BLaER1 (cell line): ENCODE measurements around the gene PGLYRP4.
"Not testable (repeated sequence)": the region's sequence is repeated elsewhere in the genome, so short reads cannot be mapped to it uniquely, and the experiment has no call there.

Source experiments
- H3K27ac ChIP-seq: shearing (Covaris generic); formaldehyde crosslinking; 2 replicates; pipeline ENCODE4 v1.8.1; 2022
- H3K27me3 ChIP-seq: shearing (Covaris generic); formaldehyde crosslinking; 2 replicates; pipeline ENCODE4 v1.8.1; 2022
- H3K36me3 ChIP-seq: shearing (Covaris generic); formaldehyde crosslinking; 2 replicates; pipeline ENCODE4 v1.8.1; 2022
- H3K4me1 ChIP-seq: shearing (Covaris generic); formaldehyde crosslinking; 2 replicates; pipeline ENCODE4 v1.8.1; 2022
- H3K4me2 ChIP-seq: shearing (Covaris generic); formaldehyde crosslinking; 2 replicates; pipeline ENCODE4 v1.8.1; 2022
- H3K4me3 ChIP-seq: shearing (Covaris generic); formaldehyde crosslinking; 2 replicates; pipeline ENCODE4 v1.8.1; 2022
- H3K9ac ChIP-seq: shearing (Covaris generic); formaldehyde crosslinking; 2 replicates; pipeline ENCODE4 v1.8.1; 2022
- H3K9me3 ChIP-seq: shearing (Covaris generic); formaldehyde crosslinking; 2 replicates; pipeline ENCODE4 v1.8.1; 2022
- H4K20me1 ChIP-seq: shearing (Covaris generic); formaldehyde crosslinking; 2 replicates; pipeline ENCODE4 v1.8.1; 2022
- Cebpa-rat ChIP-seq: shearing (Covaris generic); IDR thresholded peaks from 2 replicates; pipeline ENCODE4 v1.8.1; 2022

Gene PGLYRP4

DNA sequence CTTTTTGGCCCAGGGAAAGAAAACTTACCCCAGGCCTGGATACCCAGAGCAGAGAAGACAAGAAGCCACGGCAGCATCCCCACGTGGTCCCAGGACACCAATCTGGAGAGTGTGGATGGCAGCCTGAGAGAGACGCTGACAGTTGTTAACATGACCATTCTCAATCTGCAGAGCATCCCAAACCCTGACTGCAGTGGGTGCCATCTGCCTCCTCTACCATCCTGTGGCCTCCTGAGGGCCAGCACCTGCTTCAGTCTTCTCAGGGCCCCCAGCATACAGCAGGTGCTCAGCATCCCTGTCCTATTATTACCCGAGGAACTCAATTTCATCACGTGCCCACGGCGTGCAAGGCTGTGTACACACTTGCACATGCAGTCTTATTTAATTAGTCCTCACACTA lies 785 bp downstream of the PGLYRP4 start:
- Histone ChIP-seq H3K27me3 (0 out of 2 replicates have a peak, but pooled peaks cover 3% of the 10 kb centered on the region), H3K27ac (no peak overlapping the region), H3K4me3 (no peak overlapping the region), H4K20me1 (peaks cover 9% of the 10 kb centered on the region), H3K36me3 (no peaks in the 10 kb centered on the region), H3K9ac (no peak overlapping the region), H3K4me2 (no peak overlapping the region), H3K4me1 (peaks cover 65% of the 10 kb centered on the region), H3K9me3 (no peaks in the 10 kb centered on the region)
- no peak for TF ChIP-seq Cebpa-rat

- not testable (repeated sequence) for H3K4me3 ChIP-seq, H3K27ac ChIP-seq, H3K9ac ChIP-seq, H3K9me3 ChIP-seq, H3K36me3 ChIP-seq, H3K27me3 ChIP-seq, H4K20me1 ChIP-seq, H3K4me2 ChIP-seq
- peaks cover 70% of the 10 kb centered on the region for H3K4me1 ChIP-seq
Measured at GRCh38 chr1:153347049-153347448, 1.6 kb downstream of the PGLYRP4 start.

GRCh38 chr1:153346077-153346723 lies 2.4 kb downstream of the PGLYRP4 start:
- TF ChIP-seq Cebpa-rat: no peak
- Histone ChIP-seq H3K36me3 (no peaks in the 10 kb centered on the region), H3K4me2 (peak overlapping the region; percentile 89), H3K9ac (no peak overlapping the region), H3K27me3 (0 out of 2 replicates have a peak, but pooled peaks cover 6% of the 10 kb centered on the region), H3K4me1 (peaks cover 78% of the 10 kb centered on the region), H4K20me1 (peaks cover 9% of the 10 kb centered on the region), H3K4me3 (no peak overlapping the region), H3K9me3 (no peaks in the 10 kb centered on the region), H3K27ac (no peak overlapping the region)

- no peak for TF ChIP-seq Cebpa-rat
- Histone ChIP-seq H3K27ac (no peak overlapping the region), H3K4me3 (peak overlapping the region; percentile 20; the same call in 1 of the 2 replicates), H3K4me2 (peak overlapping the region; percentile 89), H3K27me3 (0 out of 2 replicates have a peak, but pooled peaks cover 6% of the 10 kb centered on the region), H4K20me1 (peaks cover 9% of the 10 kb centered on the region), H3K36me3 (no peaks in the 10 kb centered on the region), H3K9me3 (no peaks in the 10 kb centered on the region), H3K9ac (no peak overlapping the region), H3K4me1 (peaks cover 75% of the 10 kb centered on the region)
Measured at GRCh38 chr1:153345187-153346076, 3.2 kb downstream of the PGLYRP4 start.

DNA sequence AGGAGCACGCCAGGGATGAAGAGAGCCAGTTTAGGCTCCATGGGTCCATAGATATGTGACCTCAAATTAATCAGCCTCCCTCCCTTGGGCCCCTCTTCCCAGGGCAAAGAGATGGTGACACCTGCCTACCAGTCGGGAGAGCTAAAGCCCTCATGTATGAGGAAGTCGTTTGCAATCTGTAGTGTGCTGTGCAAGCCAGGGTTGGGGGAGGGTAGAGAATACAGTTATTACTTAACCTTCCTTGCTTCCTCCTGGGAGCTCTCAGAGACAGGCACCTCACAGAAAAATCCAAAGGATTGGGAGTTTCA lies 4.0 kb downstream of the PGLYRP4 start:
- 0 out of 2 replicates have a peak, but pooled peaks cover 6% of the 10 kb centered on the region for H3K27me3 ChIP-seq
- 0 out of 2 replicates have a peak overlapping the region, but pooled peaks have one; percentile 20 for H3K4me3 ChIP-seq
- H3K4me1 ChIP-seq: peaks cover 76% of the 10 kb centered on the region
- peak overlapping the region; percentile 89 for H3K4me2 ChIP-seq
- H4K20me1 ChIP-seq: peaks cover 9% of the 10 kb centered on the region
- no peak overlapping the region for H3K9ac ChIP-seq
- no peak overlapping the region for H3K27ac ChIP-seq
- no peak for TF ChIP-seq Cebpa-rat
- H3K9me3 ChIP-seq: no peaks in the 10 kb centered on the region
- no peaks in the 10 kb centered on the region for H3K36me3 ChIP-seq

DNA sequence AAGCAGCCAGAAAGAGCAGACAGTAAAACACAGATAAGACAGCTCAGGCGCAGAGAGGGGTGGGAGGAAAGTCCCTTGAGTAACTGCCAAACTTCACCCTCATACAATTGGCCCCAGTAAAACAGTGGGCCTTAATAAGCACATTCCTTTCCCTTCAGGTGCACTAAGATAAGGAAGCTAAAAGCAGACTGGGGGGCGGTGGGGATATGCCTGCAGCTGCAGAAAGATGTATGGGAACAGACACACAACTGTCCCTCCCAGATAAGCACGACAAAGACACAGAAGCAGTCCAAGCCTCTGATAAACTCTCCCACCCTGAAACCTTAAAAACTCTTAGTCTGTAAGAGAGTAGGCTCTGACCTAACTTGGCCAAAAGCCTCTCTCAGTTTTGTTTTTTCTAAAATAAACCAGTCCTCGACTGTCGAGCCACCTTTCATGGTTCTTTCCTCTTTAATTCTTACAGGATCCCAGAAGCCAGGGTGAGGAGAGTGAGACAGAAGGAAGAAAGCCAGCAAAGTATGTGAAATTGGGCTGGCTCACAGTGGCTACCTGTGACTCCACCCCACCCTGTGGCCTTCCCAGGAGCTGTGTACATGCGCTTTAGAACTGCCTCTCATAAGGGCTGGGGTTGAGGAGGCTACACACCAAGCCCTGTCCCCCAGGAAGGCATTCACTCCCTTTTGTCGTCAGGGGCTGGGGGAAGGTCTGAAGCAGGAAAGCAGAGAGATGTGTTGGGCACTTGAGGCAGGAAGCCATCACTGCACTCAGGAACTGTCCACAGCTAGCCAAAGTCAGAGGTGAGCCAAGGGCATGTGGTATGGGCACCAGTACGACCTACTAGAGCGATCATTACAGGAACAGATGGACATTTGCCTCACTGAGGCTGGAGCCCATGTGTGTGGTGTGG lies 4.6 kb downstream of the PGLYRP4 start:
- TF ChIP-seq Cebpa-rat: no peak
- Histone ChIP-seq H3K27ac (no peak overlapping the region), H3K27me3 (0 out of 2 replicates have a peak, but pooled peaks cover 6% of the 10 kb centered on the region), H3K4me3 (no peak overlapping the region), H4K20me1 (peaks cover 9% of the 10 kb centered on the region), H3K9ac (peak overlapping the region; percentile 40; the same call in 1 of the 2 replicates), H3K9me3 (no peaks in the 10 kb centered on the region), H3K36me3 (no peaks in the 10 kb centered on the region), H3K4me1 (peaks cover 76% of the 10 kb centered on the region), H3K4me2 (peak overlapping the region; percentile 89)

DNA sequence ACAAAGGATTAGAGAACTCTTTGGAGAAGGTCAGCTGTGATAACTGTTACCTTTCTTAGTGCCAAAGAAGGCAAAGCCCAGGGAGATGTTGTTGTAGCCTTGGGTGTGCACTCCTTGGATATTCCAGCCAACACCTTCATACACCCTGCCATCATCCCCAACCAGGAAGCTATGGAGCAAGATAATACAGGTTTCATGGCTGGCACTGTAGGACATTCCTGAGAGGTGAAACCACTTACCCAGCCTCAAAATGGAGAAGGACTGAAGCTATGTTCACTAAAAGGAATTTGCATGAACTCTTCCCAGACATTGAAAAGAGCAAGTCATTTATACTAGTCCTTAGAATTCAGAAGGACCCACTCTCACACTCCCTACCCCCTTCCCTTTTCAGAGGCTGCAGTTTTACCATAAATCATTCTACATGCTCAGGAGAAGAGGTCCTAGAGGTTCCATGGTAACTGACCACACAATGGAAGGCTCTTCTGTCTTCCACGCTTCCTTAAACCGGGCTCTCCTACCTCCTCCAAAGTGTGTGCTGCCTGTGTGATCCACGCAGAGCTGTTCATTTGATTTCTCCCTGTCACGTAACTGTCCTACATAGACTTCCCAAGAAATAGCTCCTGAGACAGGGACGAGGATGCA lies 5.5 kb downstream of the PGLYRP4 start:
- H3K36me3 ChIP-seq: no peaks in the 10 kb centered on the region
- TF ChIP-seq Cebpa-rat: no peak
- peak overlapping the region; percentile 89 for H3K4me2 ChIP-seq
- H4K20me1 ChIP-seq: peaks cover 9% of the 10 kb centered on the region
- no peak overlapping the region for H3K4me3 ChIP-seq
- H3K4me1 ChIP-seq: peaks cover 85% of the 10 kb centered on the region
- H3K27me3 ChIP-seq: 0 out of 2 replicates have a peak, but pooled peaks cover 6% of the 10 kb centered on the region
- H3K9ac ChIP-seq: peak overlapping the region; percentile 40; the same call in 1 of the 2 replicates
- no peak overlapping the region for H3K27ac ChIP-seq
- no peaks in the 10 kb centered on the region for H3K9me3 ChIP-seq

DNA sequence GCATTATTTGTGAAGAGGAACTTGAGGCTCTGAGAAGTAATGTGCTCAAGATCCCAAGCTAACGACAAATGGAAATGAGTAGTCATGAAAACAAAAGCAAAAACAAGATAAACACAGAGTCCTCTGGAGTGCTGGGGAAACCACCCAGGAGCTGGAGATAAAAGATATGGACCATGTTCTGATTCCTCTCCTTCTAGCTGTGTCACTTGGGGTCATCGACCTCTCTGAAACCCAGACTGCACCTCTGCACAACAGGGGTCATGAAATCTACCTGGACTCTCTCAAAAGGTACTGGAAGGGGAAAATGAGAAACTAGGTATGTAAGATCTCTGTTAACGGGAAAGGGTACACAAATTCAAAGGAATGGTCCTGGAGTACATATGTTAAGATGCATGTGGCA lies 6.5 kb downstream of the PGLYRP4 start:
- Histone ChIP-seq H3K4me2 (peak overlapping the region; percentile 89), H3K4me1 (peaks cover 87% of the 10 kb centered on the region), H4K20me1 (peaks cover 9% of the 10 kb centered on the region), H3K4me3 (no peak overlapping the region), H3K27ac (no peak overlapping the region), H3K36me3 (no peaks in the 10 kb centered on the region), H3K27me3 (0 out of 2 replicates have a peak, but pooled peaks cover 4% of the 10 kb centered on the region), H3K9me3 (0 out of 2 replicates have a peak, but pooled peaks cover 3% of the 10 kb centered on the region), H3K9ac (no peak overlapping the region)
- TF ChIP-seq Cebpa-rat: no peak

GRCh38 chr1:153341431-153341934 lies 7.2 kb downstream of the PGLYRP4 start:
- peak overlapping the region; percentile 89 for H3K4me2 ChIP-seq
- no peak for TF ChIP-seq Cebpa-rat

More at GRCh38 chr1:153341431-153341934, 7.2 kb downstream of the PGLYRP4 start:
- H3K27ac ChIP-seq: no peak overlapping the region
- H3K36me3 ChIP-seq: no peaks in the 10 kb centered on the region
- H3K4me1 ChIP-seq: peaks cover 87% of the 10 kb centered on the region
- H3K9ac ChIP-seq: no peak overlapping the region
- H3K4me3 ChIP-seq: no peak overlapping the region
- peaks cover 10% of the 10 kb centered on the region; the same call in 1 of the 2 replicates for H3K9me3 ChIP-seq
- H4K20me1 ChIP-seq: peaks cover 9% of the 10 kb centered on the region
- 0 out of 2 replicates have a peak, but pooled peaks cover 4% of the 10 kb centered on the region for H3K27me3 ChIP-seq
